GM18502 (cell line): ENCODE data around the gene TMEFF1.

Experiments used
- ATAC-seq: cut with Tn5 transposase; IDR thresholded peaks from one replicate; pipeline ENCODE4 v1.9.1; 2021; ENCODE audit warnings: mild to moderate bottlenecking; ENCODE audit not compliant: unreplicated experiment, poor library complexity

The TMEFF1 gene

GRCh38 chr9:100598641-100599145, 125.7 kb downstream of the TMEFF1 start:
- peak; percentile 78 for ATAC-seq

- ATAC-seq, result no peak
Observed at GRCh38 chr9:100600521-100601079, 127.7 kb downstream of the TMEFF1 start.

GRCh38 chr9:100601216-100601615, 128.3 kb downstream of the TMEFF1 start:
- ATAC-seq, result peak; percentile 72

- no peak for ATAC-seq
Observed at GRCh38 chr9:100602342-100602801, 129.4 kb downstream of the TMEFF1 start.

- no peak for ATAC-seq
Observed at GRCh38 chr9:100605405-100605804, 132.5 kb downstream of the TMEFF1 start.

GRCh38 chr9:100619194-100619593, 146.2 kb downstream of the TMEFF1 start:
- no peak for ATAC-seq

- peak; percentile 50 for ATAC-seq
Observed at GRCh38 chr9:100619665-100620064, 146.7 kb downstream of the TMEFF1 start.

- no peak for ATAC-seq
Observed at GRCh38 chr9:100623969-100624368, 151.0 kb downstream of the TMEFF1 start.

- ATAC-seq, result no peak
Observed at GRCh38 chr9:100626949-100627348, 154.0 kb downstream of the TMEFF1 start.
